Heart left ventricle (tissue), 11 donors: Measurements from ENCODE around the gene CCL19. TPM values are rescaled to one million over a fixed set of nuclear protein-coding genes. Genes with fewer than 3 reads are reported as not detected.

Experiments
- polyA plus RNA-seq, 2 donors: library from polyadenylated mRNA; stranded (reverse); fragments of 200-250 nt; gene quantifications; one replicate each; pipeline ENCODE4 v1.2.3, GENCODE V29; 2013
- total RNA-seq, 9 donors: library from RNA; depleted of rRNA in 2 of 9; stranded (reverse); fragments of >200 nt in 2 of 9; fragmentation: NEBNext Ultra II Directional in 3 of 9; extraction: Animal tissue kit (Norgen Biotek cat#: 25700) in 3 of 9; gene quantifications; one replicate each; pipeline versions ENCODE4 v1.1.0 to v1.2.4, GENCODE V29; 2016 to 2023
- donor health status: ischemic (EF 13 %, LVEDD 7.1; RV severe dilation, severe dysfunction).
- donor health status: healthy with polysubstance abuse.
- donor health status: DM: no; HTN: yes; CAD: no.
- donor health status: DM: no; HTN: no; CAD: no.
- donor health status: ischemic (EF 25% LVEDD 5.7; RV mildly dilated, moderate dysfunction).
- donor health status: healthy.
- donor health status: DM: yes; HTN: yes; CAD: no.
- donor health status: PGD.
- donor health status: nonischemic (EF 23%, LVEDD 6.1; RV moderate dilation, normal function).

The CCL19 gene
- total and polyA plus RNA-seq, 11 donors: 0.46 to 25.7 (median 1.3) TPM; not detected in 5

Other genes with a start within 250 kb of the CCL19 start
- gene FAM219A, start 232.7 kb downstream of the CCL19 start, total RNA-seq: 10 to 100 TPM; 12.7 to 36.7 (median 25.9) TPM
- gene FAM219A, start 232.7 kb downstream of the CCL19 start, polyA plus RNA-seq: 10 to 100 TPM; 15.4 to 39.1 TPM
- under 1 TPM in 2 of 9 donors, not detected in 7; 0.43 to 0.86 TPM for gene DNAI1, start 232.5 kb downstream of the CCL19 start, total RNA-seq
- gene DNAI1, start 232.5 kb downstream of the CCL19 start, polyA plus RNA-seq: under 1 TPM in 1 of 2 donors, not detected in 1; 0.36 TPM
- gene ENHO, start 168.3 kb downstream of the CCL19 start, total RNA-seq: 1 to 10 TPM in 1 of 9 donors, under 1 TPM in 6, not detected in 2; 0.37 to 1.2 (median 0.52) TPM
- under 1 TPM; 0.26 to 0.27 TPM for gene ENHO, start 168.3 kb downstream of the CCL19 start, polyA plus RNA-seq
- 1 to 10 TPM in 5 of 9 donors, under 1 TPM in 4; 0.43 to 9.8 (median 1.2) TPM for gene CNTFR, start 101.6 kb downstream of the CCL19 start, total RNA-seq
- 1 to 10 TPM; 2.2 to 2.3 TPM for gene CNTFR, start 101.6 kb downstream of the CCL19 start, polyA plus RNA-seq
- 10 to 100 TPM; 22.5 to 79.2 (median 38.3) TPM for gene RPP25L, start 79.2 kb downstream of the CCL19 start, total RNA-seq
- gene RPP25L, start 79.2 kb downstream of the CCL19 start, polyA plus RNA-seq: 10 to 100 TPM; 31.7 to 59.9 TPM
- gene DCTN3, start 70.8 kb downstream of the CCL19 start, total RNA-seq: 100 to 1,000 TPM; 104 to 155 (median 125) TPM
- gene DCTN3, start 70.8 kb downstream of the CCL19 start, polyA plus RNA-seq: 100 to 1,000 TPM in 1 of 2 donors, 10 to 100 TPM in 1; 73.8 to 118 TPM
- under 1 TPM in 1 of 9 donors, not detected in 8; 0.20 TPM for gene ARID3C, start 62.2 kb downstream of the CCL19 start, total RNA-seq
- gene ARID3C, start 62.2 kb downstream of the CCL19 start, polyA plus RNA-seq: not detected
- gene SIGMAR1, start 53.5 kb downstream of the CCL19 start, total RNA-seq: 10 to 100 TPM; 17.0 to 40.8 (median 24.9) TPM
- 10 to 100 TPM; 21.1 to 55.3 TPM for gene SIGMAR1, start 53.5 kb downstream of the CCL19 start, polyA plus RNA-seq
- gene GALT, start 44.6 kb downstream of the CCL19 start, total RNA-seq: 10 to 100 TPM; 33.2 to 67.9 (median 41.2) TPM
- 10 to 100 TPM; 16.8 to 44.5 TPM for gene GALT, start 44.6 kb downstream of the CCL19 start, polyA plus RNA-seq
- 100 to 1,000 TPM in 1 of 9 donors, 10 to 100 TPM in 8; 32.4 to 113 (median 50.1) TPM for gene IL11RA, start 39.1 kb downstream of the CCL19 start, total RNA-seq
- gene IL11RA, start 39.1 kb downstream of the CCL19 start, polyA plus RNA-seq: 10 to 100 TPM; 20.8 to 23.3 TPM
- under 1 TPM in 2 of 9 donors, not detected in 7; 0.35 to 0.40 TPM for gene CCL27, start 28.6 kb downstream of the CCL19 start, total RNA-seq
- under 1 TPM in 1 of 2 donors, not detected in 1; 0.57 TPM for gene CCL27, start 28.6 kb downstream of the CCL19 start, polyA plus RNA-seq
- gene CCL21, start 18.9 kb upstream of the CCL19 start, total RNA-seq: 100 to 1,000 TPM in 1 of 9 donors, 10 to 100 TPM in 5, 1 to 10 TPM in 3; 1.3 to 156 (median 16.6) TPM
- 10 to 100 TPM; 13.9 to 20.4 TPM for gene CCL21, start 18.9 kb upstream of the CCL19 start, polyA plus RNA-seq